ENCODE measurements around the gene AIF1.

Gene AIF1

DNA sequence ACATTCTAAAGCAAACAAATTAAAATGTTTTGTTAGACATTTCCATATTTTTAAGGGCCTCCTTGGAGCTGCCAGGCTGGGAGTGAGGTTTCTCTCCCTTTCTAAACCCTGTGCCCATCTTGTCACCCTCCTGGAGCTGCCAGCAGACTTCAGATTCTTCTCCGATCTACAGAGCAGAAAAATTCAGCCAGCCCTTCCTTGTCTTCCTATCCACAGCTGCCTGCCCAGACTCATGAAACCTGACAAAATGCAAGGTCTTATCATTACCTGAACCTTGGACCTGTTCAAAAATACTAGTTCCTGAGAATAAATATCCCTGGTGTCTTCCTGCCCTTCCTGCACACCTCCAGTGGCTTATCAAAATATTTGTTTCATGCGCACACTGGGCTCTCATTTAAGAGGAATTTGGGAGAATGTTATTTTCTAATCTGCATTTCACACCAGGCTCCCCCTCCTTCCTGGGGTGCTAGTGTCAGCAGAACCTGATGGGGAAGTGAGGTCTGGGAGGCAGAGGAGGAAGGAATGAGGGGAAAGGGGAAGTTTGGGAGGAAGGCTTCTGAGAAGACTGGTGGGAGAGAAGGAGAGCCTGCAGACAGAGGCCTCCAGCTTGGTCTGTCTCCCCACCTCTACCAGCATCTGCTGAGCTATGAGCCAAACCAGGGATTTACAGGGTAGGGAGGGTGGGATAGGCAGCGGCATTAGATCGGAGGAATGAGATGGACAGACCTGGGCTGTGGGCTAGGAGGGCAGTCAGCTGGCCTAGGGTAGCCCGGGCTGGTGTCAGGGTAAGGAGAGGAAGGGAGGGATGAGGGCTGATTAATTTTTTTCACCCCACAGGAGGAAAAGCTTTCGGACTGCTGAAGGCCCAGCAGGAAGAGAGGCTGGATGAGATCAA, at the start of gene AIF1:
AIF1 (plus strand) TSS at position 551 of the 895 bp plus-strand sequence; CDS start at position 647, 96 bp downstream.
- in situ Hi-C loops (cut with MboI; ENCODE audit: low sequenced_read_pairs) = no loop called here

DNA sequence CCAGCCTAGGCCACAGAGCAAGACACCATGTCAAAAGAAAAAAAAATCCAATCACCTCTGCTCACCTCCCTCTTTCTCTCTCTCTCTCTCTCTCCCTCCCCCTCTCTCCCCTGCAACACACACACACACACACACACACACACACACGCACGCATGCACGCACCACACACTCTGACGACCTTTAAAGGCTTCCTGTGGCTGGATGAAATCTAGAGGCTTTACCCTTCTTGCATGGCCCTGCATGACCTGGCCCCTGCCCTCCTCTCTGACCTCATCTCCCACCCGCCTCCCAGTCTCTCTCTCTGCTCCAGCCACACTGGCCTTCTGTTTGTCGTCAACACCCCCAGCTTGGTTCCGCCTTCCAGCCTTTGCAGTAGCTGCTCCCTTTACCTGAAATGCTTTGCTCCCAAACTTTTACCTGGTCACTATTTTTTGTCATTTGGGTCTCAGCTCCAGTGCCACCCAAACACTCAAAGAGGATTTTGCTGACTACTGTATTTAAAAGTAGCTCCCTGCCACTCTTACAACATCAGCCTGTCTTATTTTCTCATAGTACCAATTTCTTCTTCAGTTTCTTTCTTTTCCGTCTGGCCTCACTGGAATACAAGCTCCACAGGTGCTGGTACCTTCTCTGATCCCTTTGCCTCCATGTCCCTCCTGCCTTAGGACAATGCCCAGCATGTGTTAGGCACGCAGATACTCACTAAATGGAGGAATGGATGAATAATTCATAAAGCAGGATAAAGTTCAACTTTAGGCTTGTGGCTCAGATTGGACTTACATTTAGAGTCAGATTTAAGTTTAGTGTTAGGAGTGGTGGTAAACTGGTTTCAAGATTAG, 47.3 kb upstream of the AIF1 start:
- in situ Hi-C loops (cut with MboI; ENCODE audit: low sequenced_read_pairs) = no loop called here

GRCh38 chr6:31568537-31568961, 46.5 kb upstream of the AIF1 start:
- in situ Hi-C loops (cut with MboI; ENCODE audit: low sequenced_read_pairs) = no loop called here

DNA sequence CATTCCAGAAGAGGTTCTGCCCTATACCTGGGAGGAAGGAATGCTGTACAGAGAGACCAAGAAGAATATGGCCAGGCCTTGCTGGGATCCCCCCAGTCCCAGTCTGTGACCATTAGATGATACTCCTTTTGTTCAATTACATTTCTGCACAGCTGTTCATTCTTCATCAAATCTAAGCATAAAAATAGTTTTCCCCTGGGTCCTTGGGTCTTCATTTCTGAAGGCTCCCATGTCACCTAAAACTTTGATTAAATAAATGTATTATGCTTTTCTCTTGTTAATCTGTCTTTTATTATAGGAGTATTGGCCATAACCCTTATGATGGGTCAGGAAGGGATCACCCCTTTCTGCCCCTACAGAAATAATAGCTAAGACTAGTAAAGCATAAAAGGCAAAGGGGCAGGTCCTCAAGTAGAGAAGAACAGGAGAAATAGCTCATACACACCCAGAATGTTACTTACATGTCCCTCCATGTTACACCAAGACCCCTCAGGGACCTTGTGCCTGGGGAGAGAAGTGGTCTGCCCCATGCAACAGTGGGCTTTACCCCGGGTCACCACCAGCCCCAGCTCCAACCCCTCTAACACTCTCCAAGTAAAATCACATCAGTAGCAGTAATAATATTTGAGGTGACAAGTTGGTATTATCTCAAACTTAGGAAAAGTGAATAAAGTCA, 45.0 kb upstream of the AIF1 start:
- in situ Hi-C loops (cut with MboI; ENCODE audit: low sequenced_read_pairs) = no loop called here

- in situ Hi-C loops (cut with MboI; ENCODE audit: low sequenced_read_pairs) = no loop called here
These were observed 42.8 kb upstream of the AIF1 start, which contains the start of gene LTA for GRCh38 chr6:31572041-31572911. LTA (plus strand) TSS chr6:31572289; CDS start chr6:31572743, 454 bp downstream.

DNA sequence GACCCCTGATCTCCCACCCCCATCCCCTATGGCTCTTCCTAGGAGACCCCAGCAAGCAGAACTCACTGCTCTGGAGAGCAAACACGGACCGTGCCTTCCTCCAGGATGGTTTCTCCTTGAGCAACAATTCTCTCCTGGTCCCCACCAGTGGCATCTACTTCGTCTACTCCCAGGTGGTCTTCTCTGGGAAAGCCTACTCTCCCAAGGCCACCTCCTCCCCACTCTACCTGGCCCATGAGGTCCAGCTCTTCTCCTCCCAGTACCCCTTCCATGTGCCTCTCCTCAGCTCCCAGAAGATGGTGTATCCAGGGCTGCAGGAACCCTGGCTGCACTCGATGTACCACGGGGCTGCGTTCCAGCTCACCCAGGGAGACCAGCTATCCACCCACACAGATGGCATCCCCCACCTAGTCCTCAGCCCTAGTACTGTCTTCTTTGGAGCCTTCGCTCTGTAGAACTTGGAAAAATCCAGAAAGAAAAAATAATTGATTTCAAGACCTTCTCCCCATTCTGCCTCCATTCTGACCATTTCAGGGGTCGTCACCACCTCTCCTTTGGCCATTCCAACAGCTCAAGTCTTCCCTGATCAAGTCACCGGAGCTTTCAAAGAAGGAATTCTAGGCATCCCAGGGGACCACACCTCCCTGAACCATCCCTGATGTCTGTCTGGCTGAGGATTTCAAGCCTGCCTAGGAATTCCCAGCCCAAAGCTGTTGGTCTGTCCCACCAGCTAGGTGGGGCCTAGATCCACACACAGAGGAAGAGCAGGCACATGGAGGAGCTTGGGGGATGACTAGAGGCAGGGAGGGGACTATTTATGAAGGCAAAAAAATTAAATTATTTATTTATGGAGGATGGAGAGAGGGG, 41.6 kb upstream of the AIF1 start:
- in situ Hi-C loops (cut with MboI; ENCODE audit: low sequenced_read_pairs) = no loop called here

DNA sequence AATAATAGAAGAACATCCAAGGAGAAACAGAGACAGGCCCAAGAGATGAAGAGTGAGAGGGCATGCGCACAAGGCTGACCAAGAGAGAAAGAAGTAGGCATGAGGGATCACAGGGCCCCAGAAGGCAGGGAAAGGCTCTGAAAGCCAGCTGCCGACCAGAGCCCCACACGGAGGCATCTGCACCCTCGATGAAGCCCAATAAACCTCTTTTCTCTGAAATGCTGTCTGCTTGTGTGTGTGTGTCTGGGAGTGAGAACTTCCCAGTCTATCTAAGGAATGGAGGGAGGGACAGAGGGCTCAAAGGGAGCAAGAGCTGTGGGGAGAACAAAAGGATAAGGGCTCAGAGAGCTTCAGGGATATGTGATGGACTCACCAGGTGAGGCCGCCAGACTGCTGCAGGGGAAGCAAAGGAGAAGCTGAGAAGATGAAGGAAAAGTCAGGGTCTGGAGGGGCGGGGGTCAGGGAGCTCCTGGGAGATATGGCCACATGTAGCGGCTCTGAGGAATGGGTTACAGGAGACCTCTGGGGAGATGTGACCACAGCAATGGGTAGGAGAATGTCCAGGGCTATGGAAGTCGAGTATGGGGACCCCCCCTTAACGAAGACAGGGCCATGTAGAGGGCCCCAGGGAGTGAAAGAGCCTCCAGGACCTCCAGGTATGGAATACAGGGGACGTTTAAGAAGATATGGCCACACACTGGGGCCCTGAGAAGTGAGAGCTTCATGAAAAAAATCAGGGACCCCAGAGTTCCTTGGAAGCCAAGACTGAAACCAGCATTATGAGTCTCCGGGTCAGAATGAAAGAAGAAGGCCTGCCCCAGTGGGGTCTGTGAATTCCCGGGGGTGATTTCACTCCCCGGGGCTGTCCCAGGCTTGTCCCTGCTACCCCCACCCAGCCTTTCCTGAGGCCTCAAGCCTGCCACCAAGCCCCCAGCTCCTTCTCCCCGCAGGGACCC, 40.6 kb upstream of the AIF1 start:
- in situ Hi-C loops (cut with MboI; ENCODE audit: low sequenced_read_pairs) = no loop called here

DNA sequence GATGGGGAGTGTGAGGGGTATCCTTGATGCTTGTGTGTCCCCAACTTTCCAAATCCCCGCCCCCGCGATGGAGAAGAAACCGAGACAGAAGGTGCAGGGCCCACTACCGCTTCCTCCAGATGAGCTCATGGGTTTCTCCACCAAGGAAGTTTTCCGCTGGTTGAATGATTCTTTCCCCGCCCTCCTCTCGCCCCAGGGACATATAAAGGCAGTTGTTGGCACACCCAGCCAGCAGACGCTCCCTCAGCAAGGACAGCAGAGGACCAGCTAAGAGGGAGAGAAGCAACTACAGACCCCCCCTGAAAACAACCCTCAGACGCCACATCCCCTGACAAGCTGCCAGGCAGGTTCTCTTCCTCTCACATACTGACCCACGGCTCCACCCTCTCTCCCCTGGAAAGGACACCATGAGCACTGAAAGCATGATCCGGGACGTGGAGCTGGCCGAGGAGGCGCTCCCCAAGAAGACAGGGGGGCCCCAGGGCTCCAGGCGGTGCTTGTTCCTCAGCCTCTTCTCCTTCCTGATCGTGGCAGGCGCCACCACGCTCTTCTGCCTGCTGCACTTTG, 39.6 kb upstream of the AIF1 start, which contains the start of gene TNF:
TNF (plus strand) TSS at position 231 of the 567 bp plus-strand sequence; CDS start at position 408, 177 bp downstream.
- in situ Hi-C loops (cut with MboI; ENCODE audit: low sequenced_read_pairs) = no loop called here

DNA sequence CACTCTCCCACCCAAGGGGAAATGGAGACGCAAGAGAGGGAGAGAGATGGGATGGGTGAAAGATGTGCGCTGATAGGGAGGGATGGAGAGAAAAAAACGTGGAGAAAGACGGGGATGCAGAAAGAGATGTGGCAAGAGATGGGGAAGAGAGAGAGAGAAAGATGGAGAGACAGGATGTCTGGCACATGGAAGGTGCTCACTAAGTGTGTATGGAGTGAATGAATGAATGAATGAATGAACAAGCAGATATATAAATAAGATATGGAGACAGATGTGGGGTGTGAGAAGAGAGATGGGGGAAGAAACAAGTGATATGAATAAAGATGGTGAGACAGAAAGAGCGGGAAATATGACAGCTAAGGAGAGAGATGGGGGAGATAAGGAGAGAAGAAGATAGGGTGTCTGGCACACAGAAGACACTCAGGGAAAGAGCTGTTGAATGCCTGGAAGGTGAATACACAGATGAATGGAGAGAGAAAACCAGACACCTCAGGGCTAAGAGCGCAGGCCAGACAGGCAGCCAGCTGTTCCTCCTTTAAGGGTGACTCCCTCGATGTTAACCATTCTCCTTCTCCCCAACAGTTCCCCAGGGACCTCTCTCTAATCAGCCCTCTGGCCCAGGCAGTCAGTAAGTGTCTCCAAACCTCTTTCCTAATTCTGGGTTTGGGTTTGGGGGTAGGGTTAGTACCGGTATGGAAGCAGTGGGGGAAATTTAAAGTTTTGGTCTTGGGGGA, 38.9 kb upstream of the AIF1 start:
- in situ Hi-C loops (cut with MboI; ENCODE audit: low sequenced_read_pairs) = no loop called here

DNA sequence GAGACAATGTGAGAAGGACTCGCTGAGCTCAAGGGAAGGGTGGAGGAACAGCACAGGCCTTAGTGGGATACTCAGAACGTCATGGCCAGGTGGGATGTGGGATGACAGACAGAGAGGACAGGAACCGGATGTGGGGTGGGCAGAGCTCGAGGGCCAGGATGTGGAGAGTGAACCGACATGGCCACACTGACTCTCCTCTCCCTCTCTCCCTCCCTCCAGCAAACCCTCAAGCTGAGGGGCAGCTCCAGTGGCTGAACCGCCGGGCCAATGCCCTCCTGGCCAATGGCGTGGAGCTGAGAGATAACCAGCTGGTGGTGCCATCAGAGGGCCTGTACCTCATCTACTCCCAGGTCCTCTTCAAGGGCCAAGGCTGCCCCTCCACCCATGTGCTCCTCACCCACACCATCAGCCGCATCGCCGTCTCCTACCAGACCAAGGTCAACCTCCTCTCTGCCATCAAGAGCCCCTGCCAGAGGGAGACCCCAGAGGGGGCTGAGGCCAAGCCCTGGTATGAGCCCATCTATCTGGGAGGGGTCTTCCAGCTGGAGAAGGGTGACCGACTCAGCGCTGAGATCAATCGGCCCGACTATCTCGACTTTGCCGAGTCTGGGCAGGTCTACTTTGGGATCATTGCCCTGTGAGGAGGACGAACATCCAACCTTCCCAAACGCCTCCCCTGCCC, 38.0 kb upstream of the AIF1 start:
- in situ Hi-C loops (cut with MboI; ENCODE audit: low sequenced_read_pairs) = no loop called here

DNA sequence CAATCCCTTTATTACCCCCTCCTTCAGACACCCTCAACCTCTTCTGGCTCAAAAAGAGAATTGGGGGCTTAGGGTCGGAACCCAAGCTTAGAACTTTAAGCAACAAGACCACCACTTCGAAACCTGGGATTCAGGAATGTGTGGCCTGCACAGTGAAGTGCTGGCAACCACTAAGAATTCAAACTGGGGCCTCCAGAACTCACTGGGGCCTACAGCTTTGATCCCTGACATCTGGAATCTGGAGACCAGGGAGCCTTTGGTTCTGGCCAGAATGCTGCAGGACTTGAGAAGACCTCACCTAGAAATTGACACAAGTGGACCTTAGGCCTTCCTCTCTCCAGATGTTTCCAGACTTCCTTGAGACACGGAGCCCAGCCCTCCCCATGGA, 37.5 kb upstream of the AIF1 start:
- in situ Hi-C loops (cut with MboI; ENCODE audit: low sequenced_read_pairs) = no loop called here

DNA sequence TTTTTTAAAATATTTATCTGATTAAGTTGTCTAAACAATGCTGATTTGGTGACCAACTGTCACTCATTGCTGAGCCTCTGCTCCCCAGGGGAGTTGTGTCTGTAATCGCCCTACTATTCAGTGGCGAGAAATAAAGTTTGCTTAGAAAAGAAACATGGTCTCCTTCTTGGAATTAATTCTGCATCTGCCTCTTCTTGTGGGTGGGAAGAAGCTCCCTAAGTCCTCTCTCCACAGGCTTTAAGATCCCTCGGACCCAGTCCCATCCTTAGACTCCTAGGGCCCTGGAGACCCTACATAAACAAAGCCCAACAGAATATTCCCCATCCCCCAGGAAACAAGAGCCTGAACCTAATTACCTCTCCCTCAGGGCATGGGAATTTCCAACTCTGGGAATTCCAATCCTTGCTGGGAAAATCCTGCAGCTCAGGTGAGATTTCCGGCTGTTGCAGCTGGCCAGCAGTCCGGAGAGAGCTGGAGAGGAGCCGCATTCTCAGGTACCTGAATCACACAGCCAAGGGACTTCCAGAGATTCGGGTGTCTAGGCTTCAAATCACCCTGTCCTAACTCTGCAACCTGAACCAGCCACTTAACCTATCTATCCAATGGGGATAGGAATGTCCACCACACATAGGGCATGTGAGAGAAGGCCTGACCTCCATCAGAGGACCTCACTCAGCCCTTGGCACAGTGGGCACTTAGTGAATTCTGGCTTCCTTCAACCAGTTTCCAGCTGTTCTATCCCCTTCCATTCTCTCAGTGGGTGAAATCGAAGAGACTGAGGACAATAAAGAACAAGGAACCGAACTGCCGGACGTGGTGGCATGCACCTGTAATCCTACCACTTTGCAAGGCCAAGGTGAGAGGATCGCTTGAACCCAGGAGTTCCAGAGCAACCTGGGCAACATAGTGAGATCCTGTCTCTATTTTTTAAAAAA, 36.6 kb upstream of the AIF1 start:
- in situ Hi-C loops (cut with MboI; ENCODE audit: low sequenced_read_pairs) = no loop called here

DNA sequence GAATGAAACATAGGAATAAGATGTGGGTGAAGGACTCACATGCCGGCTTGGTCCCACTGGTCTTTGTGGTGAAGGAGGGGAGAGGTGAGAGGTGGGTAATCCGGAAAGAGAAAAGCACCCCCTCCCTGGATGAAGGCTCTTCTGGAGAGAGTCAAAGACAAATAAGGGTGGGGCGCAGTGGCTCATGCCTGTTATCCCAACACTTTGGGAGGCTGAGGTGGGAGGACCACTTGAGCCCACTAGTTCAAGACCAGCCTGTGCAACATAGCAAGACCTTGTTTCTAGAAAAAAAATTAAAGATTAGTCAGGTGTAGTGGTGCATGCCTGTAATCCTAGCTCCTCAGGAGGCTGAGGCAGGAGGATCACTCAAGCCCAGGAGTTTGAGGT, 35.9 kb upstream of the AIF1 start:
- in situ Hi-C loops (cut with MboI; ENCODE audit: low sequenced_read_pairs) = no loop called here

DNA sequence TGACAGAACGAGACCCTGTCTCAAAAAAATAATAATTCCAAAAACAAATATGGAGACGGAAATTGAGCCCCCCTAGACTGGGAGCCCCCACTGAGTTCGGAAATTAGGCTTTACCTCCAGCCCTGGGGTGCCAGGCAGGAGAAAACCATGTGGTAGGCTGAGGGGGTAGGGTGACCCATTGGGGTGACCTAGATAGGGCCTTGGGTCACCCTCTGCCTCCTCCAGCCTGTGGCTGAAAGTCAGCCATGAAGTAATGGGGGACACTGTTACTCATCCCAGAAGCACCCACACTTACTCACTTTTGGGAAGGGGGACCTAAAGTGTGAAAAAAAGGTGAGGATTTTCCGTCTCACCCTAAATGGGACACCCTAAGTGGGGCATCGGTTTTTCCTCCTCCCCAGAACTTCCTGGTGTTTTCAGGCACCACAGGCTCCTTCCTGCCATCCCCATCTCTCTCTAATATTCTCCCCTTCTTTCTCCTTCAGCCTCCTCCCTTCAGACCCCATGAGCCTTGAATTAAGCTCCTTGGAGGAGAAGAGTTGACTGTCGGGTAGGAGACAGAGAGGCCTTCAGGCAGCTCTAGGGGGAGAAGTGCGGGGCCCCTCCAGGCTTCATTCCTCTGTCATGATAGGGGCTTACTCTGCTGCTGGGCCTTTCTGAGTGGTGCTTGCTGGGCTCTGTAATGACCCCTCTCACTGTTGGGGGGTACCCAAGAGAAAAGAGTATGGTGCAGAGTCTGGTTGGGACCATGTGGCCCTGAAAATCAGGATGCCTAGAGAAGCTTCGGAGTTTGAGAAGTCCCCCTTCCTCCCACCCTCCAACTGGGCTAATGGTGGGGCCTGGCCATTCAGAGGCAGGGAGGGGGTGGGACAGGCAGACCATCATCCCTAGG, 35.2 kb upstream of the AIF1 start:
- in situ Hi-C loops (cut with MboI; ENCODE audit: low sequenced_read_pairs) = no loop called here

- in situ Hi-C loops (cut with MboI; ENCODE audit: low sequenced_read_pairs) = no loop called here
These were observed 34.6 kb upstream of the AIF1 start for GRCh38 chr6:31580438-31580740.
